K562 (cell line): Measurements from ENCODE around the gene BCAS3. TPM values are rescaled to one million over a fixed set of nuclear protein-coding genes. Genes with fewer than 3 reads are reported as not detected.

Experiments
- ATAC-seq: fragments of 200-7000 bp; cut with Tn5 transposase; 3 replicates; pipeline ENCODE4 v1.9.1; 2020; ENCODE audit warnings: moderate library complexity
- BruUV-seq: library from RNA; stranded (reverse); fragments of 400-500 nt; replicated peaks from 2 replicates; lab custom pipeline; 2021; lab: Mats Ljungman, UMichigan
- CTCF ChIA-PET: fragments of 300-600 bp; formaldehyde crosslinking; extraction: SDS; loops from one replicate; lab custom pipeline; 2021; ENCODE audit warnings: low intra/inter-chr PET ratio; lab: Yijun Ruan, JAX
- POLR2A ChIA-PET: fragments of 300-600, 350-650 bp; sonication (Branson Sonifier 250); formaldehyde crosslinking; extraction: SDS; loops from one replicate; lab custom pipeline; 2021; ENCODE audit warnings: antibody characterized with exemption, inconsistent platforms; lab: Yijun Ruan, JAX
- DNase-seq, 4 experiments: peaks; one replicate each; pipeline versions ENCODE4 v3.0.0 to v3.0.0-alpha.2; 2011 to 2018; ENCODE audit warnings: low spot score in 3 of 4, mixed read lengths in 3 of 4; ENCODE audit errors: extremely low read depth in 1 of 4
- FAIRE-seq: peaks from 2 replicates; lab custom pipeline; 2011; peaks lifted over from hg19 to GRCh38; lab: Jason Lieb, UNC
- H2AFZ ChIP-seq: 2 replicates; pipeline ENCODE4 v1.6.0; 2011; ENCODE audit warnings: low read depth, low read length, control low read depth, inconsistent platforms
- H3K27ac ChIP-seq: fragments of 200-600 bp; 3 replicates; pipeline ENCODE4 v1.8.0; 2011; ENCODE audit warnings: low read depth, mild to moderate bottlenecking, control low read depth, inconsistent platforms, low read length, moderate library complexity, mixed read lengths; ENCODE audit errors: extremely low read depth
- H3K27me3 ChIP-seq, 2 experiments: fragments of 300-600 bp in 1 of 2; 2 replicates in 1 of 2; 3 replicates in 1 of 2; pipeline versions ENCODE4 v1.6.0 to v1.8.0; 2011; ENCODE audit warnings: inconsistent platforms in 2 of 2, low read length in 2 of 2, mild to moderate bottlenecking in 1 of 2, mixed read lengths in 1 of 2, moderate library complexity in 1 of 2; ENCODE audit not compliant: control insufficient read depth in 2 of 2, insufficient read depth in 2 of 2
- H3K36me3 ChIP-seq: fragments of 300-600 bp; 3 replicates; pipeline ENCODE4 v1.8.0; 2011; ENCODE audit warnings: mild to moderate bottlenecking, low read length, inconsistent platforms; ENCODE audit not compliant: control insufficient read depth, insufficient read depth
- H3K4me1 ChIP-seq, 2 experiments: fragments of 200-600 bp in 1 of 2; replicated peaks in 1 of 2; 2 replicates in 1 of 2; 3 replicates in 1 of 2; pipeline versions ENCODE4 v1.5.1 to v1.8.0; 2011; ENCODE audit warnings: inconsistent platforms in 2 of 2, low read length in 2 of 2, mild to moderate bottlenecking in 1 of 2, mixed read lengths in 1 of 2, moderate library complexity in 1 of 2; ENCODE audit not compliant: control insufficient read depth in 2 of 2, insufficient read depth in 2 of 2
- H3K4me2 ChIP-seq: 2 replicates; pipeline ENCODE4 v1.6.1; 2011; ENCODE audit warnings: low read length, control low read depth, inconsistent platforms, mixed read lengths; ENCODE audit not compliant: insufficient read depth
- H3K4me3 ChIP-seq: fragments of 200-600 bp; sonication (generic), shearing (Covaris generic); 2 replicates; pipeline ENCODE4 v1.5.1; 2016; ENCODE audit warnings: control low read depth, inconsistent platforms
- H3K79me2 ChIP-seq: fragments of 200-600 bp; 3 replicates; pipeline ENCODE4 v1.8.0; 2011; ENCODE audit warnings: low read length, inconsistent platforms; ENCODE audit not compliant: control insufficient read depth, insufficient read depth
- H3K9ac ChIP-seq, 2 experiments: 2 replicates each; pipeline versions ENCODE4 v1.6.0 to v1.6.1; 2011; ENCODE audit warnings: low read depth in 2 of 2, low read length in 2 of 2, control low read depth in 1 of 2, inconsistent platforms in 1 of 2, mild to moderate bottlenecking in 1 of 2, mixed read lengths in 1 of 2; ENCODE audit not compliant: insufficient read depth in 1 of 2
- H3K9me1 ChIP-seq: one replicate; pipeline ENCODE4 v1.6.0; 2011; ENCODE audit warnings: inconsistent platforms, mild to moderate bottlenecking, low read length, moderate library complexity; ENCODE audit not compliant: control insufficient read depth, insufficient read depth
- H3K9me3 ChIP-seq: replicated peaks from 2 replicates; pipeline ENCODE4 v1.5.1; 2011; ENCODE audit warnings: low read depth, low read length, inconsistent platforms; ENCODE audit not compliant: control insufficient read depth, insufficient read depth
- H4K20me1 ChIP-seq: replicated peaks from 2 replicates; pipeline ENCODE4 v1.6.1; 2011; ENCODE audit warnings: low read length, inconsistent platforms, mixed read lengths; ENCODE audit not compliant: control insufficient read depth, insufficient read depth
- CTCF ChIP-seq, 3 experiments: IDR thresholded peaks in 2 of 3; conservative IDR thresholded peaks in 1 of 3; 2 replicates each; pipeline ENCODE4 v1.5.1; 2011 to 2012; ENCODE audit warnings: low read length in 3 of 3, mild to moderate bottlenecking in 3 of 3, control low read depth in 2 of 3, improper control_type of control experiment in 1 of 3, inconsistent platforms in 1 of 3, low read depth in 1 of 3, mixed read lengths in 1 of 3, moderate library complexity in 1 of 3; ENCODE audit not compliant: insufficient read depth in 2 of 3
- ESRRA ChIP-seq: fragments of 450-650 bp; IDR thresholded peaks from 2 replicates; pipeline ENCODE4 v1.6.1; 2014; ENCODE audit warnings: low read depth, mild to moderate bottlenecking, moderate library complexity, borderline replicate concordance
- FOXM1 ChIP-seq, 2 experiments: fragments of 450-650 bp in 1 of 2; sonication (generic) in 1 of 2; formaldehyde crosslinking in 1 of 2; IDR thresholded peaks; 2 replicates each; pipeline versions ENCODE4 v1.6.1 to v1.9.0; 2017 to 2022; ENCODE audit warnings: low read depth in 2 of 2, mild to moderate bottlenecking in 2 of 2, missing genetic modification reagents in 1 of 2, moderate library complexity in 1 of 2
- LCOR ChIP-seq: sonication (generic); formaldehyde crosslinking; IDR thresholded peaks from 2 replicates; pipeline ENCODE4 v1.8.0; 2022; ENCODE audit warnings: mild to moderate bottlenecking, missing genetic modification reagents
- NFYB ChIP-seq: IDR thresholded peaks from 2 replicates; pipeline ENCODE4 v1.6.1; 2011; ENCODE audit warnings: mild to moderate bottlenecking, moderate library complexity; ENCODE audit not compliant: insufficient read length; ENCODE audit errors: extremely low read depth
- NR0B1 ChIP-seq: fragments of 450-650 bp; IDR thresholded peaks from one replicate; pipeline ENCODE4 v1.6.1; 2018; ENCODE audit warnings: mild to moderate bottlenecking, moderate library complexity; ENCODE audit not compliant: partially characterized antibody
- PHF20 ChIP-seq: fragments of 450-650 bp; IDR thresholded peaks from 2 replicates; pipeline ENCODE4 v1.6.1; 2018; ENCODE audit not compliant: partially characterized antibody
- ZNF217 ChIP-seq: sonication (generic); formaldehyde crosslinking; IDR thresholded peaks from 2 replicates; pipeline ENCODE4 v1.8.0; 2022; ENCODE audit warnings: mild to moderate bottlenecking, missing genetic modification reagents
- ZNF609 ChIP-seq: sonication (generic); formaldehyde crosslinking; IDR thresholded peaks from 2 replicates; pipeline ENCODE4 v1.8.1; 2023; ENCODE audit warnings: missing genetic modification reagents, mild to moderate bottlenecking, borderline replicate concordance
- WGBS: fragments of 100-300 bp; shearing (Covaris generic); methylation state at CpG from one replicate; pipeline ENCODE4 v1.1.6; 2016; ENCODE audit warnings: low coverage, mixed read lengths; ENCODE audit not compliant: insufficient coverage; ENCODE audit errors: missing lambda C conversion rate; 5-methylcytosine and 5-hydroxymethylcytosine counted together
- in situ Hi-C: fragments of 300-500 bp; cut with MboI; formaldehyde crosslinking; loops from 4 replicates; pipeline ENCODE4 v1.15.0; 2018; ENCODE audit warnings: inconsistent platforms, mixed read lengths
- intact Hi-C: fragments of 100-400 bp; cut with micrococcal nuclease; formaldehyde crosslinking; loops from 2 replicates; pipeline ENCODE4 v1.14.2; 2022
- polyA plus RNA-seq, 8 experiments: library from polyadenylated mRNA; depleted of rRNA in 4 of 8; stranded (reverse) in 5 of 8; unstranded in 3 of 8; fragments of >200 nt; fragmentation: Nextera tagmentation in 2 of 8; fragmentation: Illumina TruSeq in 1 of 8; extraction: Ambion mirVana in 2 of 8; extraction: Trizol in 1 of 8; gene quantifications; 2 replicates each; pipeline versions ENCODE4 v1.2.1 to v1.2.3, GENCODE V29; 2011 to 2014; ENCODE audit warnings: inconsistent platforms in 1 of 8, missing spikeins in 1 of 8
- total RNA-seq, 7 experiments: library from RNA; depleted of rRNA in 6 of 7; stranded (reverse); fragments of >200 nt in 6 of 7; fragmentation: Illumina TruSeq in 2 of 7; extraction: Trizol in 2 of 7; gene quantifications; 2 replicates each; pipeline versions ENCODE4 v1.2.1 to v1.2.3, GENCODE V29; 2011 to 2021; ENCODE audit warnings: low replicate concordance in 1 of 7

BCAS3 gene
- total and polyA plus RNA-seq, 9 of the 15 experiments (the other 6 are each of a cell fraction or from before 2014, with no cell fraction given) = 1.9 to 5.5 (median 3.5) TPM

- BruUV-seq = no TSS peak
- in situ Hi-C loops = no loop called here
- no peak overlapping the region for H3K4me3 ChIP-seq
- H4K20me1 ChIP-seq = no peaks in the 10 kb centered on the region
- TF ChIP-seq FOXM1 (IDR thresholded peaks at IDR 0.05; ENCODE audit: low read depth) = no peak
- TF ChIP-seq FOXM1 (CRISPR knock-in tag; IDR thresholded peaks at IDR 0.05; ENCODE audit: low read depth) = no peak
- TF ChIP-seq NR0B1 = no peak
- TF ChIP-seq ZNF217 (CRISPR knock-in tag) = no peak
- TF ChIP-seq CTCF (IDR thresholded peaks at IDR 0.05 in 2 of 3, conservative IDR thresholded peaks at IDR 0.05 in 1 of 3; ENCODE audit: insufficient read depth in 2 of 3, low read depth in 1 of 3, low read length in 3 of 3) = no peak
- TF ChIP-seq ZNF609 (CRISPR knock-in tag) = no peak
- TF ChIP-seq LCOR = no peak
- TF ChIP-seq ESRRA = no peak
- TF ChIP-seq PHF20 = no peak
- TF ChIP-seq NFYB = no peak
- H2AFZ ChIP-seq = no peak overlapping the region
- ATAC-seq (no peak), FAIRE-seq (no peak), DNase-seq (no peak)
- no peak overlapping the region for H3K9ac ChIP-seq
- no peaks in the 10 kb centered on the region for H3K4me1 ChIP-seq
- intact Hi-C loops = no loop called here
- no peaks in the 10 kb centered on the region for H3K9me3 ChIP-seq
- 27% methylated on average over 4 of the region's 5 CpGs for WGBS
- H3K4me2 ChIP-seq = no peak overlapping the region
- ChIA-PET POLR2A (interaction anchor here (1.3 kb wide), 1 partner anchor 10 kb away, joined by 3 read pairs; no protein-coding TSS in a partner anchor), CTCF (no interaction called here)
- H3K9me1 ChIP-seq = no peaks in the 10 kb centered on the region
- no peaks in the 10 kb centered on the region for H3K36me3 ChIP-seq
- H3K27ac ChIP-seq = no peak overlapping the region
- H3K27me3 ChIP-seq = no peaks in the 10 kb centered on the region
- no peaks in the 10 kb centered on the region for H3K79me2 ChIP-seq
Observed at GRCh38 chr17:60893475-60893874, 215.8 kb downstream of the BCAS3 start.
